ENCODE measurements around the gene PRKRIP1.

The PRKRIP1 gene

DNA sequence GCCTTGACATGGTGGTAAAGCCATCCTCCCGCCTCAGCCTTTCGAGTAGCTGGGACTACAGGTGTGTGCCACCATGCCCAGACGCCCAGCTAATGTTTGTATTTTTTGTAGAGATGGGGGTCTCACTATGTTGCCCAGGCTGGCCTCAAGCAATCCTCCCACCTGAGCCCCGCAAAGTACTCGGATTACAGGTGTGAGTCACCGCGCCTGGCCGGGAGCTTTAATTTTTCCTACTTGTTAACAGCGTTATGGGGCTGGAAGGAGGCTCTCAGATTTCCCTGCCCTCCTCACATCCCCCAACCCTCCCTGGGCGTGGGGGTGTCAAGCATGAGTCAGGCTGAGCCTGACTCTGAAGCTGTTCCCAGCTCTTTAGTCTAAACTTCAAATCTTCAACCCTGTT, 60.2 kb downstream of the PRKRIP1 start:
- Histone ChIP-seq H3K9me3 (ENCODE audit: severe bottlenecking) (no peaks in the 10 kb centered on the region), H3K27ac (no peak overlapping the region), H3K4me3 (ENCODE audit: low read depth, low read length) (no peak overlapping the region)

DNA sequence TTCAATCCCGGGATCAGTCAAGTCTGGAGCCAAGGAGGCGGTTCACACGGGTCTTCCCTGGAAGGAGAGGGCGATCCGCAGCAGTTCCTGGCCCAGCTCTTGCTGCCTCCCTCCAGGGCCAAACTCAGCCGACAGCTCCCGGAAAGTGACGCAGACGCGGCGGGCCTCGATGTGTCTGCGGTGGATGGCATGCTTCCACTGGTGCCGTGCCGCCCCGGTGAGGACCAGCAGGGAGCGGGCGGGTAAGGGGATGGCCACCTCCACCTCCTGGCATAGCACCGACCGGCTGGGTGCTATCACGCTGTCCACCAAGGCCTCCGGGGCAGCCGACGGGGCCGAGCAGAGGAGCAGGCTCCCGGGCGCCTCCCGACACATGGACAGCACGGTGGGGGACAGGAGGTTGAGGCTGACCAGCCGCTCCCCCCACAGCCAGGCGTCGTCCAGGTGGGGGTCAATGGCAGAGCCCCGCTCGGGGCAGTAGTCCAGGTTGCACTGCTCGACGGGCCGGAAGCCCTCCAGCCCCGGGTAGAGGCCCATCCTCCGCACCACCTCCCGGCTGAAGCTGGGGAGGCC, 61.3 kb downstream of the PRKRIP1 start:
- no peaks in the 10 kb centered on the region for H3K27me3 ChIP-seq (ENCODE audit: insufficient read depth, low read depth, severe bottlenecking)
- no peaks in the 10 kb centered on the region for H3K9me3 ChIP-seq (ENCODE audit: severe bottlenecking)
- no peak overlapping the region for H3K4me3 ChIP-seq (ENCODE audit: low read depth, low read length)
- DNase-seq: no peak
- H3K27ac ChIP-seq: no peak overlapping the region
- TF ChIP-seq, protein P1, sequence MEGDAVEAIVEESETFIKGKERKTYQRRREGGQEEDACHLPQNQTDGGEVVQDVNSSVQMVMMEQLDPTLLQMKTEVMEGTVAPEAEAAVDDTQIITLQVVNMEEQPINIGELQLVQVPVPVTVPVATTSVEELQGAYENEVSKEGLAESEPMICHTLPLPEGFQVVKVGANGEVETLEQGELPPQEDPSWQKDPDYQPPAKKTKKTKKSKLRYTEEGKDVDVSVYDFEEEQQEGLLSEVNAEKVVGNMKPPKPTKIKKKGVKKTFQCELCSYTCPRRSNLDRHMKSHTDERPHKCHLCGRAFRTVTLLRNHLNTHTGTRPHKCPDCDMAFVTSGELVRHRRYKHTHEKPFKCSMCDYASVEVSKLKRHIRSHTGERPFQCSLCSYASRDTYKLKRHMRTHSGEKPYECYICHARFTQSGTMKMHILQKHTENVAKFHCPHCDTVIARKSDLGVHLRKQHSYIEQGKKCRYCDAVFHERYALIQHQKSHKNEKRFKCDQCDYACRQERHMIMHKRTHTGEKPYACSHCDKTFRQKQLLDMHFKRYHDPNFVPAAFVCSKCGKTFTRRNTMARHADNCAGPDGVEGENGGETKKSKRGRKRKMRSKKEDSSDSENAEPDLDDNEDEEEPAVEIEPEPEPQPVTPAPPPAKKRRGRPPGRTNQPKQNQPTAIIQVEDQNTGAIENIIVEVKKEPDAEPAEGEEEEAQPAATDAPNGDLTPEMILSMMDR (IDR thresholded peaks at IDR 0.05; ENCODE audit: low read depth, low read length): no peak
- H3K36me3 ChIP-seq: peaks cover 33% of the 10 kb centered on the region

More for the DNA sequence above, 60.2 kb downstream of the PRKRIP1 start:
- H3K36me3 ChIP-seq: peaks cover 33% of the 10 kb centered on the region
- no peak for DNase-seq
- no peaks in the 10 kb centered on the region for H3K27me3 ChIP-seq (ENCODE audit: insufficient read depth, low read depth, severe bottlenecking)
- TF ChIP-seq, protein P1 (IDR thresholded peaks at IDR 0.05; ENCODE audit: low read depth, low read length): no peak

DNA sequence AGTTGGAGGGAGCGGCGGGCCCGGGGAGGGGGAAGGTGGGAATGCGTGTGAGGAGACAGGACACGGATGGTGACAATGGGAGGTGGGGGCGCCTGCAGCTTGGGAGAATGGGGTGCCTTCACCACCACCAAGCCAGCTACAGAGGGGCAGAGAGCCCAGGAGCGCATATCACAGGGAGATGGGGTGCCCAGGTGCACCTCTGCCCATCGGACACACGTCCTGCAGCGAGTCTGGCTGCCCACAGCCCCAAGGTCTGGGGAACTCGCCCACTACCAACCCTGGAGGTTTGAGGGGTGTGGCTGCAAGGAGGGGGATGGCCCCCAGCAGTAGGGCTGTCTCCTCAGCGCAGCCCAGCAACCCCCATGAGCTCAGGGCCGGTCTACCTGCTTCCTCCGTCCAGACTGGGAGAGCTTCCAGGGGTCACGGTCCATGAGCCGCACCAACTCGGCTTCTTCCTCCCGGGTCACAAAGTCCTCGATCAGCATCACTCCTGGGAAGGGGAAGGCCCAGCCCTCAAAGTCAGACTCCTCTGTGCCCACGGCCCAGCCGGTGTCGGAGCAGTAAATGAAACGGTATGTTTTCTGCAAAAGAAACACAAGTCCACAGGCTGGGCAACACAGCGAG, 63.2 kb downstream of the PRKRIP1 start:
- H3K36me3 ChIP-seq: peaks cover 33% of the 10 kb centered on the region
- no peak for DNase-seq
- no peaks in the 10 kb centered on the region for H3K9me3 ChIP-seq (ENCODE audit: severe bottlenecking)
- TF ChIP-seq, protein P1 (IDR thresholded peaks at IDR 0.05; ENCODE audit: low read depth, low read length): no peak
- H3K4me3 ChIP-seq (ENCODE audit: low read depth, low read length): no peak overlapping the region
- no peaks in the 10 kb centered on the region for H3K27me3 ChIP-seq (ENCODE audit: insufficient read depth, low read depth, severe bottlenecking)
- no peak overlapping the region for H3K27ac ChIP-seq

DNA sequence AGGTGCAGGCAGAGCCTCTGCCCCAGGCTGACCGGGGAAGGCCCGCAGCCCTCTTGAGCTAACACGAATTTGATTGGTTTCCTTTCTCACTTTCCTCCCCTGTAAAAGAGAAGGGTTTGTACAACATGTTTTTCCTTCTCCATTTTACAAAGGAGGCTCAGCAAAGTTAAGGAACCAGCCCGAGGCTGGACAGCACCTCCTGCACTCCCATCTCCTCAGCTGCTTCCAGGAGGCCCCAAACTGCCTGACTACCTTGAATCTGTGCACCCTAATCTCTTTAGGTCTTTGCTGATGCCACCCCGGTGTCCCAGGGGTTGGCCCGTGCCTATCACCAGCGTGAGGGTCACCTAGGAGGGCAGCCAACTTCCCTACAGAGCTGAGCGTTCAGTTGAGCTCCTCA, 64.3 kb downstream of the PRKRIP1 start:
- Histone ChIP-seq H3K27me3 (ENCODE audit: insufficient read depth, low read depth, severe bottlenecking) (no peaks in the 10 kb centered on the region), H3K27ac (no peak overlapping the region), H3K4me3 (ENCODE audit: low read depth, low read length) (no peak overlapping the region), H3K9me3 (ENCODE audit: severe bottlenecking) (no peaks in the 10 kb centered on the region), H3K36me3 (peaks cover 35% of the 10 kb centered on the region)
- TF ChIP-seq, protein P1 (IDR thresholded peaks at IDR 0.05; ENCODE audit: low read depth, low read length): no peak
- no peak for DNase-seq

DNA sequence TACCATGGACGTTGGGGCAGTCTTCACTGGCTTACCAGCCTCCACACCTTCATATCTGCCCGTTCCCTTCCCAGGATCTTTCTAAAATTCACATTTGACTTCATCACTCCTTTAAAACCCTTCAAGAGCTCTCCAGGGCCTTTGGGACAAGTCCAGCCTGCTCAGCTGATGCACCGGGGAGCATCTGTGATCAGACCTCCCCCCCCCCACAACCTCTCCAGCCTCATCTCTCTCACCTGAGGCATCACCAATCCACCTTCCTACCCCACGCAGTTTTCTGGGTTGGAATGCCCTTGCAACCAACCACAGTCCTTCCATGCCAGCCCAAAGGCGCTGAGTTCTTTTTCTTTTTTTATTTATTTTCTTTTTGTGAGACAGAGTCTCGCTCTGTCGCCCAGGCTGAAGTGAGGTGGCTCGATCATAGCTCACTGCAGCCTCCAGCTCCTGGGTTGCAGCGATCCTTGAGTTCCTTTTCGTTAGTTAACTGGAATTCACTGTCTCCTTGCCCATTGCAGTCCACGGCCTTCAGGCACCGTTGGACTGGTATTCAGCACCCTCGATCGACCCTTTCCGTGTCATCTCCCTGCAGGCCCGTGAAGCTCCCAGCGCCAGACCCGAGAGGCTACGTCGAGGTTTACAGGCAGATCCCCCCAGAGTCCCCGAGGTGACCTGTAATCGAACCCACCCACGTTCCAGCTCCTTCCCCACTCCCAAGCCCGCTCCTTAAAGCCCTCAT, 67.8 kb downstream of the PRKRIP1 start:
- H3K36me3 ChIP-seq: peaks cover 26% of the 10 kb centered on the region
- peak overlapping the region; percentile 79 for H3K27ac ChIP-seq
- no peaks in the 10 kb centered on the region for H3K27me3 ChIP-seq (ENCODE audit: insufficient read depth, low read depth, severe bottlenecking)
- TF ChIP-seq, protein P1 (IDR thresholded peaks at IDR 0.05; ENCODE audit: low read depth, low read length): no peak
- no peaks in the 10 kb centered on the region for H3K9me3 ChIP-seq (ENCODE audit: severe bottlenecking)
- H3K4me3 ChIP-seq (ENCODE audit: low read depth, low read length): peak overlapping the region; percentile 91
- DNase-seq: no peak
